HG03280 (cell line): ENCODE data around the gene CCDC50.

Source experiments
- ATAC-seq: cut with Tn5 transposase; IDR thresholded peaks from one replicate; pipeline ENCODE4 v1.9.1; 2021; ENCODE audit warnings: mild to moderate bottlenecking, moderate library complexity; ENCODE audit not compliant: unreplicated experiment

Gene CCDC50

DNA sequence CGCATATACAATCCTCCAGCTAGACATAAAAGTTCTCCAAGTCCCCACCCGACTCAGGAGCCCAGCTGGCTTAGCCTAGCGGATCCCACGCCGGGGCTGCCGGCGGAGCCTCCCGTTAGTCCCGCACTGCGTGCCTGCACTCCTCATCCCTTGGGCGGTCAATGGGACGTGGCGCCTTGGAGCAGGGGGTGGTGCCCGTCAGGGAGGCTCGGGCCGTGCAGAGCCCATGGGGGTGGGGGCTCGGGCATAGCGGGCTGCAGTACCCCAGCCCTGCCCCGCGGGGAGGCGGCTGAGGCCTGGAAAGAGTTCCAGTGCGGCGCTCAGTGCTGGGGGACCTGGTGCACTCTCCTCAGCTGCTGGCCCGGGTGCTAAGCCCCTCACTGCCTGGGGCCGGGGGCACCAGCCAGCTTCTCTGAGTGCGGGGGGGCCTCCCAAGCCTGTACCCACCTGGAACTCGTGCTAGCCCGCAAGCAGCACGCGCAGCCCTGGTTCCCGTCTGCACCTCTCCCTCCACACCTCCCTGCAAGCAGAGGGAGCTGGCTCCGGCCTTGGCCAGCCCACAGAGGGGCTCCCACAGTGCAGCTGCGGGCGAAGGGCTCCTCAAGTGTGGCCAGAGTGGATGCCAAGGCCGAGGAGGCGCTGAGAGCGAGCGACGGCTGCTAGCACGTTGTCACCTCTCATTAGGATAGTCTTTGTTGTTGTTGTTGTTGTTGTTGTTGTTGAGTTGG is 12.2 kb upstream of the CCDC50 start:
- no peak for ATAC-seq

- no peak for ATAC-seq
These were observed 8.9 kb upstream of the CCDC50 start for GRCh38 chr3:191320316-191320715.

DNA sequence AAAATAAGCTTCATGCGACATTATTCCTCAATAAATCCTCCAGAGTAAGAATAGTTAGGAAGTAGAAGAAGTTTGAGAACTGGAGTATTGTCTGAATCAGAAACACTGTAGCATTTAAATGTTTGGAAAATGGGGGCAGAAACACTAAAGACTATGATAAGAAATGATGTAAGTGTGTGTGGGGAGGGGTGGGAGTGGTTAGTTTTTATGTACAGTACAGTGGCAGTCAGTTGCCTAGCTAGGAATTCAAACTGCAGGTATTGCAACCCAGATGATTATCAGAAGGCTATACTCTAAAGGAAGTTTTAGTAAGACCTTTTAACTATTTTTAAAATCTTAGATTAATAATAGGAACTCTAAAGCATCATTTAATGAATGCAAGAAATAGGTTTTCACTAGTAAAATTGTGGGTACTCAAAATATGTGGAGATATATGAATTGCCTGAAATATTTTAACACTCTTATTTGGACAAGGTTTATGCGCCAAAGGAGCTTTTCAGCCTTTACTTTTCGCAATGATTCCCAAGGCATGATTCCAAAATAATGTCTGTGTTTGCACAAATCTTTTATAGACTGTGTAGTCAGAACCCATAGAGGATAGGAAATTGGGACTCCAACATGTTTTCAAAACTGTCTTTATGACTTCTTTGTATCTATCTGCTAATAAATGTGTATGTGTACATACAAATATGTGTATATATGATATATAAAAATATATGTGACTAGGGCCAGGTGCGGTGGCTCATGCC is 8.0 kb upstream of the CCDC50 start:
- no peak for ATAC-seq

DNA sequence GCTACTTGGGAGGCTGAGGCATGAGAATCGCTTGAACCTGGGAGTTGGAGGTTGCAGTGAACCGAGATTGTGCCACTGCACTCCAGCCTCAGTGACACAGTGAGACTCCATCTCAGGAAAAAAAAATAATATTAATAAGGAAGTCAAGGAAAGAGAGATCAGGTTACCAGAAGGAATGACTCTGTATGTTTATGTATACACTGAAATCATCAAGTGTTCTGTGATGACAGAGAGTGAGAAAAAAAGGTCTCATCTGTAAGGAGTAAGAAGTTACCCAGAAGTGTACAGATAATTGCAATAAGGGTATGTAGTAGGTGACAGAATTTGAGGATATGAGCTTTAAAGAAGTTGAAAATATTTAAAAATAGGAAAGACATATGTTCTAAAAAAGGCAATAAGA is 4.3 kb upstream of the CCDC50 start:
- no peak for ATAC-seq

GRCh38 chr3:191327526-191327925 is 1.7 kb upstream of the CCDC50 start:
- no peak for ATAC-seq

DNA sequence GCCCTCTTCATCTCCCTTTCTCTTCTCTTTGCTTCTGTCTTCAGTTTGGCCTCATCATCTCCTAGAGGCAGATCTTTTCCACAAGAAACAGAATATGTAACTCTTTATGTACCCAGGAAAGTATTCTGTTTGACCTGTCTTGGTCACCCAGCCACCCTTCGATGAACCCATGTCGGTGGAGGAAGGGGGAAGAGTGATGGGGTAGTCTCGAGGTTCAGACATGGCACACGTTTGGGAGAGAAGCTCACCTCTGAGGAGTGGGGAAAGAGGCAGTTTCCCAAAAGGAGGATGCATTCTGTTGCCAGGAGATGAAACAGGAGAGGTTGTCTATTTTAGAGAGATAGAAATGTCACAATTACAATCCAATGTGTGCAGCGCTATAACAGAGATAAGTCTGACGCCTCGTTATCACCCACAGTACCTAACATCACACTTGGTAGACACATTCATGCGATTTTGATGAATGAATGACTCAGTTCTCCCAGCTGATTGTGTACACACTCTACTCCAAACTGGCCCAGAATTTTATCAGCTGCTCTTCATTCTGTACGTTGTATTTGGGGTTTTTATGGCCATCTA is 722 bp upstream of the CCDC50 start:
- ATAC-seq: no peak

DNA sequence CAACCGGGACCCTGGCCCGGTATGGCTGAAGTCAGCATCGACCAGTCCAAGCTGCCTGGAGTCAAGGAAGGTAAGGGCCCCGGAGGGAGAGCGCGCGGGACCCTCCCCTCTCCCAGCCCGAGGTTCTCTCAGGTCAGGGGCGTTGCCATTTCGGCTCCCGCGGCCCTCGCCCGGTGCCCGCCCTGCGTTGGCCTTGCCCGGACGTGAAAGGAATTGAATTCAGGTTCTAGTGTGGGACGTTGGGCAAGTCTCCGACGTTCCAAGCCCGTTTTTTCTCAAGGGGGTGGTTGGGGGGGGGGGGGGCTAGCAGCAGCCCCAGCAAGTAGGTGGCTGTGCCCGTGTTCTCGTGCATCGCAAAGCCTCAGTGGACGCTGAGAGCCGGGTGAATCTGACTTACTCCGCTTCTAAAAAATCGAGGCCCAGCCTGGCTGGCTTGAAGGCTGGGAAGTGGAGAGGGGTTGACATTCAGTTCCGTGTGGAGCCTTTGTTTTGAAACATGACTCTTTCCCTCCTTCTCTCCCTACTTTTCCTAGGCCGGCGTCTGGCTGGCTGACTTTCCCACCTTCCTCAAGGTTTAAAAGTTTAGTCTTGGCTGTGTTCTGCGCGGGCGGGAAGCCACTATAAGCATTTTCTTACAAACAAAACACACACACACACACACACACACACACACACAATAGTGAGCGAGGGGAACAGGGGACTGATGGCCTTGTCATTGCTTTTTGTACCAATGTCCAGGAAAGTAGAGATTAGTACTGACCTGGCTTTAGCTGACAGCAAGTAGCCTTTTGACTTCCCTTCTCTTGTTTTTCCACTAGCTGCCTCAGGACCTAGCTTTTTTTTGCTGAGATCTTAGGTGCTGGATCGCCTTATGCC is 698 bp downstream of the CCDC50 start, which contains the start of gene UTS2B:
Gene UTS2B, minus strand, starts transcription at position 873 of the 876 bp plus-strand sequence. CDS start 48,337 bp downstream, outside the sequence.
- peak; percentile 22 for ATAC-seq

GRCh38 chr3:191330530-191331048 is 1.4 kb downstream of the CCDC50 start:
- no peak for ATAC-seq

GRCh38 chr3:191331388-191331787 is 2.2 kb downstream of the CCDC50 start:
- ATAC-seq: no peak

GRCh38 chr3:191333298-191333880 is 4.2 kb downstream of the CCDC50 start:
- ATAC-seq: no peak

GRCh38 chr3:191334346-191334893 is 5.2 kb downstream of the CCDC50 start:
- ATAC-seq: no peak

GRCh38 chr3:191336833-191337232 is 7.6 kb downstream of the CCDC50 start:
- peak; percentile 50 for ATAC-seq

GRCh38 chr3:191338177-191338488 is 8.9 kb downstream of the CCDC50 start:
- no peak for ATAC-seq

- no peak for ATAC-seq
These were observed 10.2 kb downstream of the CCDC50 start for GRCh38 chr3:191339316-191339917.

- no peak for ATAC-seq
These were observed 11.2 kb downstream of the CCDC50 start for GRCh38 chr3:191340351-191340750.

DNA sequence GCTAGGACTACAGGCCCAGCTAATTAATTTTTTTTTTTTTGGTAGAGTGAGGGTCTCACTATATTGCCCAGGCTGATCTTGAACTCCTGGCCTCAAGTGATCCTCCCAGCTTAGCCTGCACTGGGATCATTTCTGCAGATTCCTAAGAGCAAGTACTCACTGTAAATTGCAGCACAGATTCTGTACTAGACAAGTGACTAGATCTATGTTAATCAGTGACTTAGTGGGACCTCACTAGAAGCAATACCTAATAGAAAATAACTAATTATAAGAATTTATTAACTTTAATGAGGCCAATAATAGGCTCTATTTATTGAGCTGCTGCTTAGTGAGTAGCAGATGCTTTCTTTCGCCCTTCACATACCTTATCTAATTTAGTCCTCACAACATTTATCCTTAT is 11.8 kb downstream of the CCDC50 start:
- ATAC-seq: no peak

DNA sequence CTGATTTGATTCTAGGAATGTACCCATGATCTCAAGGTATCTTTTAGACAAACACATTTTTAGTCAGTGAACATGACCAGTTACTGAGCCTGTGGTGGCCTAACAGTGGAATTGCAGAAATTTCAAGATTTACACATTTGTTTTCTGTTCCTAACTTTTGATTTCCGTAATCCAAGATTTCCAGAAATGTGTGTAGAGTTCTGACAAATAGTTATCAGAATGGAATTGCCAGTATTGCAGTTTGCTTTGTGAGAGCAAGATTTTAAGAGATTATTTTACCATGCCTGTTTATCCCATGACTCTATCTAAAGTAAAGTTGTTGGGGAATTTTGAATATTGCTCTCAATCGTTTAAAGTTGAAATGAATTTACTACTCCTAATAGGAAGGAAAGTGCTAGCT is 12.8 kb downstream of the CCDC50 start:
- ATAC-seq: no peak

DNA sequence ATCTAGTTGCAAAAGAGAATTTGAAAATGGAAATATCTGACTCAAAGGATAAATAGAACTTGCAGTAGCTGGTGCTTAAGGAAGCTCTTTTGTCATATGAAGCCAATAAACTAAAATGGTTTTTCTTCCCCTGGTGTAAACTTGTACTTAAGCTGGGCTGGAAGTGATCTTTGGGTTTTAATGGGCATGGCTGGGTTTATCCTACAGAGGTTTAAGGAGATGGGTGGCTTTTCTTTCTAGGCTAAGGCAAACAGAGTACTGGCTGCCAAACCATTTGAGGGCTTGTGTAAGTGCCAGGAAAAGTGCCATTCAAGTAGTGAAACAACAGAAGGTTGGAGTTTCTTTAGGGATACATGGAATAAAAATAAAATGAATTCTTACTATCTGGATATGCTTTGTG is 13.2 kb downstream of the CCDC50 start:
- ATAC-seq: no peak

DNA sequence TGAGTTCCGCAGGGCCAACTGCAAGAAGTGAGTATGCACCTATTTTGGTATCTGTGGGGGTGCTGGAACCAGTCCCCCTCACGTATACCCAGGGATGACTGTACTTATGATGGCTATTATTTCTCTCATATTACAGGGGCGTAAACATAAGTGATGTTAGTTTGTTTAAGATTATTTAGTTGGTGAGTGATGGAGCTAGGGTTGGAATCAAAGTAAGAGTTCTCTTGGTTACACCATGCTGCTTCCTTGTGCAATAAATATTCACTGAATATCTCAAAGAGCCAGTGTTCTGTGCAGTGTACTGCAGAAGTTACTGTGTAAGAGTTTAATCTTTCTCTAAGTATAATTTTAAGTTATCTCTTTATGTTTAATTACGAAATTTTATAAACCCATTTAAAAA is 13.9 kb downstream of the CCDC50 start:
- no peak for ATAC-seq

GRCh38 chr3:191343913-191344312 is 14.7 kb downstream of the CCDC50 start:
- ATAC-seq: no peak
